Small intestine (tissue), 7 donors: ENCODE data around the gene LUZP1. TPM values are rescaled to one million over a fixed set of nuclear protein-coding genes. Genes with fewer than 3 reads are reported as not detected.

Experiments
- DNase-seq, 2 donors: peaks; one replicate each; pipeline versions ENCODE4 v3.0.0 to v3.0.0-alpha.2; 2013
- FAIRE-seq: peaks from 2 replicates; lab custom pipeline; 2012; peaks lifted over from hg19 to GRCh38; lab: Jason Lieb, UNC
- H3K27ac ChIP-seq, 3 donors: one replicate each; pipeline ENCODE4 v1.5.1; 2013; ENCODE audit warnings: low read length in 2 of 3, mild to moderate bottlenecking in 2 of 3, control low read depth in 1 of 3, inconsistent platforms in 1 of 3, low read depth in 1 of 3, moderate library complexity in 1 of 3
- H3K27me3 ChIP-seq, 3 donors: one replicate each; pipeline ENCODE4 v1.6.1; 2013; ENCODE audit warnings: low read length in 3 of 3, inconsistent platforms in 1 of 3; ENCODE audit not compliant: control insufficient read depth in 3 of 3, insufficient read depth in 3 of 3
- H3K36me3 ChIP-seq, 3 donors: one replicate each; pipeline ENCODE4 v1.6.1; 2013; ENCODE audit warnings: low read length in 3 of 3, inconsistent platforms in 1 of 3, low read depth in 1 of 3, mild to moderate bottlenecking in 1 of 3, moderate library complexity in 1 of 3; ENCODE audit not compliant: control insufficient read depth in 3 of 3, insufficient read depth in 2 of 3
- H3K4me1 ChIP-seq, 3 donors: one replicate each; pipeline ENCODE4 v1.6.1; 2013; ENCODE audit warnings: low read length in 2 of 3, inconsistent platforms in 1 of 3, low read depth in 1 of 3, mild to moderate bottlenecking in 1 of 3, moderate library complexity in 1 of 3; ENCODE audit not compliant: control insufficient read depth in 3 of 3, insufficient read depth in 2 of 3
- H3K4me3 ChIP-seq, 3 donors: one replicate each; pipeline ENCODE4 v1.5.1; 2013; ENCODE audit warnings: low read length in 3 of 3, control low read depth in 1 of 3, inconsistent platforms in 1 of 3, low read depth in 1 of 3, mild to moderate bottlenecking in 1 of 3, moderate library complexity in 1 of 3
- H3K9me3 ChIP-seq, 2 donors: one replicate each; pipeline ENCODE4 v1.6.1; 2013; ENCODE audit warnings: low read depth in 1 of 2, low read length in 1 of 2; ENCODE audit not compliant: control insufficient read depth in 2 of 2, insufficient read depth in 1 of 2
- WGBS, 3 donors: extraction: QIAGEN DNeasy Blood & Tissue Kit; methylation state at CpG; one replicate each; pipeline ENCODE4 v1.1.7; 2013; 5-methylcytosine and 5-hydroxymethylcytosine counted together
- polyA plus RNA-seq, 4 donors: library from polyadenylated mRNA; stranded (reverse) in 3 of 4; unstranded in 1 of 4; fragments of 200-250 nt in 3 of 4; fragments of 120-200 nt in 1 of 4; gene quantifications; one replicate each; pipeline versions ENCODE4 v1.2.1 to v1.2.3, GENCODE V29; 2013
- donor health status: healthy with polysubstance abuse.
- donor health status: control.
- donor health status: control.
- donor health status: Bipolar disorder and iron deficiency.
- donor health status: healthy.

LUZP1 gene
- polyA plus RNA-seq, 4 donors = 14.1 to 22.0 (median 19.5) TPM

DNA sequence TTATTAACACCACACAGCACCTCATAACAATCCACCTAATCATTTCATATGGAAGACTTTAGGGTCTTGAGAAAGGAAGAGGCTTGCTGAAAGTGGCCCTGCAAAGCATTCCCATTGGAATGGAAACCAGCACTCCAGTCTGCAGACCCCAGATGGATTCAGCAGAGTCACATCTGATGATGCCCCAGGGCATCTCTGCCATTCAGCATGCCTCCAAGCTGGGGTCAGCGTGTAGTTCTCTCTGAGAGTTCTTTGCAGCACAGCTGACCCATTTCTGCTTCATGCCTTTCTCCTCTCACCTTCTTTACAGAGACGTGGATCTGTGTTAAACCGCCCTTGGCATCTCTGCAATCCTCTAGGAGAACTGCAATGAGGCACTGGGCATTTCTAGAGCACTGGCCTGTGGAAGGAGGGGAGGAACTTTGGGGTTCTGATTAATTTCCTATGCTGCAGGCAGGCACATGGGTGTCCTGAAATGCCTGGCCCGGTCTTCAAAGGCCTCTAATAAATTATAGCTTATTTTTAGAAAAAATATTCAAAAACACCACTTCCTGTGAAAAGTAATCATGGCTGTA lies 2.6 kb upstream of the LUZP1 start:
- Histone ChIP-seq H3K4me1 (peaks cover 0 to 18% (median 3%) of the 10 kb centered on the region in 3 donors), H3K27ac (no peak overlapping the region), H3K9me3 (peaks cover 0 to 10% of the 10 kb centered on the region in 2 donors), H3K36me3 (no peaks in the 10 kb centered on the region), H3K4me3 (no peak overlapping the region), H3K27me3 (no peaks in the 10 kb centered on the region)
- DNase-seq = no peak
- WGBS, 3 donors = 56 to 76% (median 76%) methylated on average over 4 of the region's 4 CpGs
- FAIRE-seq = no peak

DNA sequence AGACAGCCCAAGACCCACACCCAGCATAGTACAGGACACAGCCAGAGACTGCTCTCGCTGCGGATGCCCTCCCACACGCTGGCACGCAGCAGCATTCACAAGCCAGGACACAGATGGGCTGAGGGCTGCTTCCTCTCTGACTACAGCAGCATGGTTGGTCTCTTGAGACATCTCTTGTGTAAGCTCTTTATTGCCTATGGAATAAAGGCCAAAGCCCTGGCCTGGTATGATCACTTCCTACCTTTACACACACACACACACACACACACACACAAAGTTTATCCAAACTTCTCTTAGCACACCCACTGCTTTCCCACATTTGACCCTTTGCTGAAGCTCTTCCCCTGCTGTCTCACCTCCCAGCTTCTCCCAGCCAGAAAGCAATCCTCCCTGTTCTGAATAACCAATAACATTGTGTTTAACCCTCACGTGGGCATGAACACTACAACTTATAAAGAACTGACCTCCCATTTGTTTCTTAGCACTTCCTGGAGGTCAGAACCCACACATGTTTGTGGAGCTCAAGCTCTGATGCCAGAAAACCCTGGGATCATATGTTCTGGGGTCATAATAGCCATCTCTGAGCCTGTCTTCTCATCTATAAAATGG lies 1.2 kb upstream of the LUZP1 start:
- 53 to 79% (median 53%) methylated on average over 5 of the region's 5 CpGs for WGBS, 3 donors
- DNase-seq = peak; percentile 36 to 68

DNA sequence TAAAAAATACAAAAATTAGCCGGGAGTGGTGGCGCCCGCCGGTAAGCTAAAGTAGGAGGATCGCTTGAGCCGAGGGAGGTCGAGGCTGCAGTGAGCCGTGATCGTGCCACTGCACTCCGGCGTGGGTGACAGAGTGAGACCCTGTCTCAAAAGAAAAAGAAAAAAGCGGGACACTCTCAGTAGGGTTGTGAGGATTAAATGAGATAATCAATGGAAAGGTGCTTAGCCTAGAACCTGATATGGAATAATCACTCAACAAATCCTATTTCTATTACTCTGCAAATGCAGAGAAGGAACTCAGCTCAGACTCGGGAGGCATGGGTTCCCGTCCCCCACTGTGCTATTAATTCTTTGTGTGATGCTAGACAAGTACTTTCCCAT lies 529 bp upstream of the LUZP1 start:
- FAIRE-seq (no peak), DNase-seq (no peak)
- no peaks in the 10 kb centered on the region for H3K27me3 ChIP-seq
- peaks cover 0 to 6% of the 10 kb centered on the region in 2 donors for H3K9me3 ChIP-seq
- H3K27ac ChIP-seq = peak overlapping the region; percentile 37 to 96 (median 61)
- peak overlapping the region in 2 of 3 donors; percentile 40 to 96 for H3K4me3 ChIP-seq
- WGBS, 3 donors = 49 to 56% (median 54%) methylated on average over 14 of the region's 14 CpGs
- H3K4me1 ChIP-seq = peaks cover 0 to 24% (median 0%) of the 10 kb centered on the region in 3 donors
- H3K36me3 ChIP-seq = no peaks in the 10 kb centered on the region

More for the DNA sequence above, 1.2 kb upstream of the LUZP1 start:
- FAIRE-seq = no peak
- Histone ChIP-seq H3K4me1 (peaks cover 0 to 24% (median 0%) of the 10 kb centered on the region in 3 donors), H3K36me3 (no peaks in the 10 kb centered on the region), H3K27ac (peak overlapping the region in 2 of 3 donors; percentile 61 to 96), H3K27me3 (no peaks in the 10 kb centered on the region), H3K4me3 (peak overlapping the region in 1 of 3 donors; percentile 2), H3K9me3 (peaks cover 0 to 10% of the 10 kb centered on the region in 2 donors)

DNA sequence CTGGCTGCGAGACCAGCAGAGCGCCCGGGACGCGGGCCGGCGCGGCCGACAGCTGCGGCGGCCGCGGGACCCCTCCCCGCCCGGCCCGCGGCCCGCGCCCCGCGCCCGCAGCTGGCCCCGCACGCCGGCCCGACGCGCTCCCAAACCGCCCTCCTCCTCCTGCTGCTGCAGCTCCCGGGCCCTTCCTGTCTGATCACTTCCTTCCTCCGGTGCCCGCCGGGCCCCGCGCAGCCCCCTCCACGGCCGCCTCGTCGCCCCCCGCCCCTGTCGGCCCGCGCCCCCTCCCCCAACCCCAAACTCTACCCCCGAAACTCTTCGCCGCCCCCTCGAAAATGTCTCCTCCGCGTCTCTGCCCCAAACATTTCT lies 594 bp downstream of the LUZP1 start:
- H3K4me1 ChIP-seq = peaks cover 0 to 32% (median 2%) of the 10 kb centered on the region in 3 donors
- peaks cover 0 to 3% of the 10 kb centered on the region in 2 donors for H3K9me3 ChIP-seq
- no peak for DNase-seq
- no peak for FAIRE-seq
- H3K36me3 ChIP-seq = no peaks in the 10 kb centered on the region
- no peaks in the 10 kb centered on the region for H3K27me3 ChIP-seq
- H3K4me3 ChIP-seq = peak overlapping the region; percentile 84 to 96 (median 87)
- H3K27ac ChIP-seq = peak overlapping the region; percentile 91 to 97 (median 96)
- WGBS, 3 donors = 0 to 1% (median 1%) methylated on average over 17 to 49 of the region's 49 CpGs

DNA sequence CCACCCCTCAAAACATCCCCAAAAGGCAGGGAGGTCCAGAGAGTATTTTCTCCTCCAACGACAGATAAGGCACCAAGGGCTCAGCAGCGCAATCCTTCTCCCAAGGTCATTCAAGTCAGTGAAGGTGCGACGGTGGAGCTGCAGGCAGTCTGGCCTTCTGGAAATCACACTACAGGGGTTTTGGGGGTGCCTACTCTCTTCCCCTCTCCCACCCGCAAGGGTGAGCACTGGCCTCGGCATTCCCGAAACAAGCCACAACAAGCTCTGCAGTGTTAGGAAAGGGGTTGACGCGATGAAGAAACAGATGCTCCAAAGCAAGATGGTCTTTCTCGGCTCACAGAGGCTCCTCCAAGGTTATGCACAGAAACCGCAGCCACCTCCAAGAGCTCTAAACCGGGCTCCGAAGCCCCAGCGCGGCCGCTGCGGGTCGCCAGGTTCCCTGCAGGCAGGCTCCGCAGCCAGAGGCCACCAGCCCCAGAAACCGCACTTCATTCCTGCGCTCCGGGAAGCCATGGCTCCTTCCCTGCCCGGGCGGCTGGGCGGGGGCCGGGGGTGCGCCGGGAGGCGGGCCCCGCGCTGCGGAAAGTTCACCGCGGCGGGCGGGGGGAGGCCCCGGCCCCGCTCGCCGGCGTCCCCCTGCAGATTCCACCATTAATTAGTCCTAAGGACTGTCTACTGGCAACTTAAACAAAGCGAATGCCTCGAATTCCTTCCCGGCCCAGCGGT lies 1.1 kb downstream of the LUZP1 start:
- FAIRE-seq (no peak), DNase-seq (peak; percentile 69 to 82)
- whole genome bisulfite sequencing, 3 donors = 1 to 4% (median 2%) methylated on average over 31 to 45 of the region's 45 CpGs
- Histone ChIP-seq H3K27me3 (no peaks in the 10 kb centered on the region), H3K4me1 (peaks cover 0 to 32% (median 2%) of the 10 kb centered on the region in 3 donors), H3K4me3 (peak overlapping the region; percentile 84 to 96 (median 87)), H3K27ac (peak overlapping the region; percentile 91 to 97 (median 96)), H3K9me3 (peaks cover 0 to 3% of the 10 kb centered on the region in 2 donors), H3K36me3 (no peaks in the 10 kb centered on the region)

DNA sequence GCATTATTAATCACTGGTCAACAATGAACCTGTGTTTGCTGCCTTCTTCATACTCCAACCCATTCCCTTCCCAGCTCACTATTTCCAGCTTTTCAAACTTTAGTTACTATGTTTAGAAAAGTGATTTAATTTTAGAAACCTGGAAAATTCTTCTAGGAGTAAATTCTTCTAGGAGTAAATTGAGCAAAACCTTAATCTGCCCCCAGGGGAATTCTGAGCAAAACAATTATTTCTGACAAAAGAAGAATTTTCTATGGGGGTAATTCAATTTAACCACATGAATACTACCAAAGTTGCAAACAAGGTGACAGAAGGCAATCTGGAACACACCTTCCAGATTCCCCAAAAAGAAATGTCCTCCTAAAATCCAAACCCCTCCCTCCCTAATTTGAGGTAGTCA lies 1.8 kb downstream of the LUZP1 start:
- H3K27ac ChIP-seq = peak overlapping the region; percentile 91 to 97 (median 96)
- peaks cover 0 to 3% of the 10 kb centered on the region in 2 donors for H3K9me3 ChIP-seq
- no peaks in the 10 kb centered on the region for H3K27me3 ChIP-seq
- H3K36me3 ChIP-seq = no peaks in the 10 kb centered on the region
- peak overlapping the region in 2 of 3 donors; percentile 87 to 96 for H3K4me3 ChIP-seq
- no peak for FAIRE-seq
- peaks cover 0 to 32% (median 2%) of the 10 kb centered on the region in 3 donors for H3K4me1 ChIP-seq
- DNase-seq = no peak

DNA sequence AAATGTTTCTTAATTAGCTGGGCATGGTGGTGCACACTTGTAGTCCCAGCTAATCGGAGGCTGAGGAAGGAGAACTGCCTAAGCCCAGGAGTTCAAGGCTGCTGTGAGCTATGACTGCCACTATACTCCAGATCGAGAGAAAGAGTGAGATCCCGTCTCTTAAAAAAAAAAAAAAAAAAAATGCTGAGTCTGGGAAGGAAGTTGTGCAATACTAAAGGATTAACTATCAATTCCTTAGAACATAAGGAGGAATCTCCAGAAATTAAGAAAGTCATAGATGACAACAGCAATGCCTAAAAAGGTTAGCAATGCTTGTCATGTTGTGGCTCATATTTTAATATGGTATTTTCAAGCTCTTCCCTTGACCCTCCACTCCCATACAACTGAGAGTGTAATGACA lies 5.3 kb downstream of the LUZP1 start:
- no peak overlapping the region for H3K4me3 ChIP-seq
- H3K36me3 ChIP-seq = peaks cover 0 to 3% (median 0%) of the 10 kb centered on the region in 3 donors
- no peak for DNase-seq
- H3K27ac ChIP-seq = no peak overlapping the region
- no peak for FAIRE-seq
- H3K27me3 ChIP-seq = no peaks in the 10 kb centered on the region
- H3K4me1 ChIP-seq = peaks cover 2 to 46% (median 4%) of the 10 kb centered on the region in 3 donors
- H3K9me3 ChIP-seq = no peaks in the 10 kb centered on the region
- 39 to 57% (median 53%) methylated on average over 3 of the region's 3 CpGs for WGBS, 3 donors
